Activated naive CD4-positive, alpha-beta T cell treated with anti-CD3 and anti-CD28 coated beads, Interleukin-2, amount 50 U/mL, for 24 hours (primary cell): ENCODE results near the gene PRSS1.
"Not testable (repeated sequence)": the region's sequence is repeated elsewhere in the genome, so short reads cannot be mapped to it uniquely, and the experiment has no call there.

ENCODE experiments used
- H3K27ac Mint-ChIP-seq: one replicate; pipeline ENCODE4 v1.8.0; 2021; ENCODE audit warnings: mild to moderate bottlenecking, mixed read lengths
- H3K27me3 Mint-ChIP-seq: one replicate; pipeline ENCODE4 v1.8.0; 2021; ENCODE audit warnings: mixed read lengths
- H3K36me3 Mint-ChIP-seq: one replicate; pipeline ENCODE4 v1.8.0; 2021; ENCODE audit warnings: mixed read lengths
- H3K4me1 Mint-ChIP-seq: one replicate; pipeline ENCODE4 v1.8.0; 2021; ENCODE audit warnings: mixed read lengths
- H3K4me3 Mint-ChIP-seq: one replicate; pipeline ENCODE4 v1.8.0; 2021; ENCODE audit warnings: mild to moderate bottlenecking, mixed read lengths
- H3K9me3 Mint-ChIP-seq: one replicate; pipeline ENCODE4 v1.8.0; 2021; ENCODE audit warnings: mixed read lengths

The PRSS1 gene

DNA sequence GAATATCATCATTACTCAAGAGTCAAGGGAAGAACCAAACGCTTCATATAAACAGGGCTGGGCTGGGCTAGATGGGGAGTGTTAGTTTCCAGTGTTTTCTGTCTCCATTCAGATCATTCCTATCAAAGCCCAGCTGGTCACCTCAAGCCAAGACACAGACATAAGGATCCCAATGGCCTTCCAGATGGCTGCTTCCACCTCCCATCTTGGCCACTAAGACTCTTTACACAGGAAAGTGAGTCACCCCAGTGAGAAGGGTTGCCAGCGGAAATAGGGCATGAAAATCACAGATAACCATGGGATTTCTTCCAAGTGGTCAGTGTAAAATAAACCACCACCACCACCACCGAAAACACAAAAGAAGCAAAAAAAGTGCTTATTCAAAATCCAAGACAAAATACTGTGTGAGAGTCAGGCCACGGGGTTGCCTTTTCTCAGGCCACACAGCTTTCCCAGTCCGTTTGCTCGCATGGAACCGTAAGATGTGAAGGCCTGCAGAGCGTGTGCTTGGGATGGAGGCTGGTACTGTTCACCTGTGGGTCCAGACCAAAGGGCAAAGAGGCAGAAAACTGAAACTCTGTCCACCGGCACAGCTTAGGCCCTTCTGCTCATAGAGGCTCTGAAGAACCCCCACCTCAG lies 27.1 kb downstream of the PRSS1 start:
- Mint-ChIP-seq H3K9me3 (no peaks in the 10 kb centered on the region), H3K36me3 (no peaks in the 10 kb centered on the region), H3K4me1 (no peaks in the 10 kb centered on the region), H3K27me3 (no peaks in the 10 kb centered on the region), H3K4me3 (no peak overlapping the region), H3K27ac (peak overlapping the region; percentile 59)

DNA sequence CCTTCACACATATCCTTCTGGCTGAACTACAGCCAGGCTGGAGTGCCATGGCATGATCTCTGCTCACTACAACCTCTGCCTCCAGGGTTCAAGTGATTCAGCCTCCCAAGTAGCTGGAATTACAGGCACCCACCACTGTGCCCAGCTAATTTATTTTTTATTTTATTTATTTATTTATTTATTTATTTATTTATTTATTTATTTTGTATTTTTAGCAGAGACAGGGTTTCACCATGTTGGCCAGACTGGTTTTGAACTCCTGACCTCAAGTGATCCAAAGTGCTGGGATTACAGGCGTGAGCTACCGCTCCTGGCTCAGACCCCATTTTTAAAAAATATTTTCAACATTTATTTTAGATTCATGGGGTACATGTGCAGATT lies 27.6 kb downstream of the PRSS1 start:
- not testable (repeated sequence) for H3K4me1 Mint-ChIP-seq, H3K36me3 Mint-ChIP-seq, H3K4me3 Mint-ChIP-seq, H3K9me3 Mint-ChIP-seq, H3K27ac Mint-ChIP-seq, H3K27me3 Mint-ChIP-seq

GRCh38 chr7:142777318-142777717 lies 28.0 kb downstream of the PRSS1 start:
- no peak overlapping the region for H3K4me3 Mint-ChIP-seq
- H3K9me3 Mint-ChIP-seq = no peaks in the 10 kb centered on the region
- H3K4me1 Mint-ChIP-seq = no peaks in the 10 kb centered on the region
- H3K27ac Mint-ChIP-seq = no peak overlapping the region
- no peaks in the 10 kb centered on the region for H3K36me3 Mint-ChIP-seq
- H3K27me3 Mint-ChIP-seq = no peaks in the 10 kb centered on the region

GRCh38 chr7:142782922-142783900 lies 33.9 kb downstream of the PRSS1 start:
- Mint-ChIP-seq H3K4me3 (peak overlapping the region; percentile 82), H3K36me3 (peaks cover 8% of the 10 kb centered on the region), H3K9me3 (no peaks in the 10 kb centered on the region), H3K27me3 (no peaks in the 10 kb centered on the region), H3K4me1 (peaks cover 13% of the 10 kb centered on the region), H3K27ac (peak overlapping the region; percentile 95)

GRCh38 chr7:142784096-142784495 lies 34.8 kb downstream of the PRSS1 start:
- H3K27me3 Mint-ChIP-seq = no peaks in the 10 kb centered on the region
- no peak overlapping the region for H3K27ac Mint-ChIP-seq
- peaks cover 13% of the 10 kb centered on the region for H3K4me1 Mint-ChIP-seq
- peaks cover 12% of the 10 kb centered on the region for H3K36me3 Mint-ChIP-seq
- H3K9me3 Mint-ChIP-seq = no peaks in the 10 kb centered on the region
- H3K4me3 Mint-ChIP-seq = peak overlapping the region; percentile 26

DNA sequence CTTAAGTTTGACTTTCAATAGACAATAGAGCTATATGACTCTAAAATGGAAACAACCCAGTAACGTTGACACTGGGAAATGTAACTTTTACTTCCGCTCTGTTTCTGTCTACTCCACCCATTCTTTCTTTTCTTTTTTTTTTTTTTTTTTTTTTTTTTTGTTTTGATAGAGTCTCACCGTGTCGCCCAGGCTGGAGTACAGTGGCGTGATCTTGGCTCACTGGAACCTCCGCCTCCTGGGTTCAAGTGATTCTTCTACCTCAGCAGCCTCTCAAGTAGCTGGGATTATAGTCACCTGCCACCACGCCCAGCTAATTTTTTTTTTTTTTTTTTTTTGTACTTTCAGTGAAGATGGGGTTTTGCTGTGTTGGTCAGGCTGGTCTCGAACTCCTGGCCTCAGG lies 35.4 kb downstream of the PRSS1 start:
- Mint-ChIP-seq H3K4me3 (peak overlapping the region; percentile 42), H3K27ac (peak overlapping the region; percentile 91), H3K4me1 (peaks cover 13% of the 10 kb centered on the region), H3K27me3 (no peaks in the 10 kb centered on the region), H3K9me3 (no peaks in the 10 kb centered on the region), H3K36me3 (peaks cover 18% of the 10 kb centered on the region)

DNA sequence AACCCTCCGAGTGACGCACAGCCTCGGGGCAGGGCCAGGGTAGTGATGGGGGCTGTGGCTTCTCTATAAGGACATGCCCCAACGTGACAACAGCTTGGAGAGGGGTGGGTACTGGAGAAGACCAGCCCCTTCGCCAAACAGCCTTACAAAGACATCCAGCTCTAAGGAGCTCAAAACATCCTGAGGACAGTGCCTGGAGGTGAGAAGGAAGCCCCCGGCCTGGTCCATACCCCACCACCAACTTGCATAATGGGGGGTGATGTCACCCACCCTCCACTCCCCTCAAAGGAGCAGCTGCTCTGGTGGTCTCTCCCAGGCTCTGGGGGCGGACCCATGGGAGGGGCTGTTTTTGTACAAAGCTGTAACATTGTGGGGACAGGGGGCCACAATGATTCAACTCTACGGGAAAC lies 36.6 kb downstream of the PRSS1 start:
- H3K36me3 Mint-ChIP-seq = peaks cover 27% of the 10 kb centered on the region
- H3K9me3 Mint-ChIP-seq = no peaks in the 10 kb centered on the region
- peak overlapping the region; percentile 98 for H3K4me3 Mint-ChIP-seq
- H3K4me1 Mint-ChIP-seq = peaks cover 13% of the 10 kb centered on the region
- H3K27me3 Mint-ChIP-seq = no peaks in the 10 kb centered on the region
- H3K27ac Mint-ChIP-seq = peak overlapping the region; percentile 95

- Mint-ChIP-seq H3K4me3 (peak overlapping the region; percentile 98), H3K4me1 (peaks cover 17% of the 10 kb centered on the region), H3K9me3 (no peaks in the 10 kb centered on the region), H3K36me3 (peaks cover 30% of the 10 kb centered on the region), H3K27ac (peak overlapping the region; percentile 99), H3K27me3 (no peaks in the 10 kb centered on the region)
These were observed 37.9 kb downstream of the PRSS1 start for GRCh38 chr7:142787034-142787768.

GRCh38 chr7:142787783-142788182 lies 38.5 kb downstream of the PRSS1 start:
- peak overlapping the region; percentile 99 for H3K27ac Mint-ChIP-seq
- peak overlapping the region; percentile 98 for H3K4me3 Mint-ChIP-seq
- H3K9me3 Mint-ChIP-seq = no peaks in the 10 kb centered on the region
- H3K36me3 Mint-ChIP-seq = peaks cover 35% of the 10 kb centered on the region
- H3K27me3 Mint-ChIP-seq = no peaks in the 10 kb centered on the region
- peaks cover 23% of the 10 kb centered on the region for H3K4me1 Mint-ChIP-seq

DNA sequence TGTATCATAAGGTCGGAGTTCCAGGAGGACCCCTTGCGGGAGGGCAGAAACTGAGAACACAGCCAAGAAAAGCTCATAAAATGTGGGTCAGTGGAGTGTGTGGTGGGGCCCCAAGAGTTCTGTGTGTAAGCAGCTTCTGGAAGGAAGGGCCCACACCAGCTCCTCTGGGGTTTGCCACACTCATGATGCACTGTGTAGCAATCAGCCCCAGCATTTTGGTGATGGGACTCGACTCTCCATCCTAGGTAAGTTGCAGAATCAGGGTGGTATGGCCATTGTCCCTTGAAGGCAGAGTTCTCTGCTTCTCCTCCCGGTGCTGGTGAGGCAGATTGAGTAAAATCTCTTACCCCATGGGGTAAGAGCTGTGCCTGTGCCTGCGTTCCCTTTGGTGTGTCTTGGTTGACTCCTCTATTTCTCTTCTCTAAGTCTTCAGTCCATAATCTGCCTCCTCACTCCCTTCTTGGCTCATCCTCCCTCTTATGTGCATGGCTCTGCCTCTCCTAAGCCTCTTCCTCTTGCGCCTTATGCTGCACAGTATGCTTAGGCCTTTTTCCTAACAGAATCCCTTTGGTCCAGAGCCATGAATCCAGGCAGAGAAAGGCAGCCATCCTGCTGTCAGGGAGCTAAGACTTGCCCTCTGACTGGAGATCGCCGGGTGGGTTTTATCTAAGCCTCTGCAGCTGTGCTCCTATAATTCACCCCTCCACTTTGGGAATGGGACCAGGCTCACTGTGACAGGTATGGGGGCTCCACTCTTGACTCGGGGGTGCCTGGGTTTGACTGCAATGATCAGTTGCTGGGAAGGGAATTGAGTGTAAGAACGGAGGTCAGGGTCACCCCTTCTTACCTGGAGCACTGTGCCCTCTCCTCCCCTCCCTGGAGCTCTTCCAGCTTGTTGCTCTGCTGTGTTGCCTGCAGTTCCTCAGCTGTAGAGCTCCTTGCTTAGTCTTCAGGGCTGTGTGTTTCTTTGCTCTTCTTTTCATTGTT lies 39.3 kb downstream of the PRSS1 start:
- Mint-ChIP-seq H3K36me3 (peaks cover 41% of the 10 kb centered on the region), H3K27me3 (no peaks in the 10 kb centered on the region), H3K4me3 (peak overlapping the region; percentile 98), H3K27ac (peak overlapping the region; percentile 99), H3K9me3 (no peaks in the 10 kb centered on the region), H3K4me1 (peaks cover 27% of the 10 kb centered on the region)

- no peaks in the 10 kb centered on the region for H3K27me3 Mint-ChIP-seq
These were observed 40.2 kb downstream of the PRSS1 start for GRCh38 chr7:142789441-142789840.

GRCh38 chr7:142790056-142790455 lies 40.8 kb downstream of the PRSS1 start:
- H3K36me3 Mint-ChIP-seq = peaks cover 44% of the 10 kb centered on the region
- H3K9me3 Mint-ChIP-seq = no peaks in the 10 kb centered on the region
- peak overlapping the region; percentile 99 for H3K27ac Mint-ChIP-seq
- H3K4me3 Mint-ChIP-seq = peak overlapping the region; percentile 98
- no peaks in the 10 kb centered on the region for H3K27me3 Mint-ChIP-seq
- peaks cover 36% of the 10 kb centered on the region for H3K4me1 Mint-ChIP-seq

More at GRCh38 chr7:142789441-142789840, 40.2 kb downstream of the PRSS1 start:
- Mint-ChIP-seq H3K4me1 (peaks cover 30% of the 10 kb centered on the region), H3K4me3 (peak overlapping the region; percentile 98), H3K9me3 (no peaks in the 10 kb centered on the region), H3K36me3 (peaks cover 44% of the 10 kb centered on the region), H3K27ac (peak overlapping the region; percentile 99)

DNA sequence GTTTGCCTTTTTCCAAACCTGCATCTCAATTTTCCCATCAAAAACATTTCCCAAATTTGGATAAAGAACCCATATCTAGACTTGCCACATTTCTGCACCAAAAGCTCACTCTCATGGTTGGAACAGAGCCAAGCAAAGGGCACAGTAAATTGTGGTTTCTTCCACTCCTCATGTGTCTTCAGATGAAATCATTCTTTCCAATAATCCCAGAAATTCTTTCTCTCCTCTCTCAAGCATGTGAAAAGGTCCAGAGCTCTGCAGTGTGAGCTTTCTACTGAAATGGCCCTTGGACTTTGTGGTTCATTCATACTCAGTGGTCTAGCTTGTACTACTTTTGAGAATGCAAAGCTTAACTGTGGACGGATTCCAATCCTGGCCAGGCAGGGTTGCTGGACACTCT lies 41.3 kb downstream of the PRSS1 start:
- peak overlapping the region; percentile 98 for H3K4me3 Mint-ChIP-seq

DNA sequence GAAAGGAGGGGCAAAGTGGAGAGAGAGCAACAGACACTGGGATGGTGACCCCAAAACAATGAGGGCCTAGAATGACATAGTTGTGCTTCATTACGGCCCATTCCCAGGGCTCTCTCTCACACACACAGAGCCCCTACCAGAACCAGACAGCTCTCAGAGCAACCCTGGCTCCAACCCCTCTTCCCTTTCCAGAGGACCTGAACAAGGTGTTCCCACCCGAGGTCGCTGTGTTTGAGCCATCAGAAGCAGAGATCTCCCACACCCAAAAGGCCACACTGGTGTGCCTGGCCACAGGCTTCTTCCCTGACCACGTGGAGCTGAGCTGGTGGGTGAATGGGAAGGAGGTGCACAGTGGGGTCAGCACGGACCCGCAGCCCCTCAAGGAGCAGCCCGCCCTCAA lies 42.2 kb downstream of the PRSS1 start:
- Mint-ChIP-seq H3K27me3 (no peaks in the 10 kb centered on the region), H3K27ac (peak overlapping the region; percentile 99), H3K9me3 (no peaks in the 10 kb centered on the region), H3K4me3 (peak overlapping the region; percentile 98), H3K36me3 (peaks cover 45% of the 10 kb centered on the region), H3K4me1 (peaks cover 33% of the 10 kb centered on the region)

More for the DNA sequence above, 41.3 kb downstream of the PRSS1 start:
- peaks cover 44% of the 10 kb centered on the region for H3K36me3 Mint-ChIP-seq
- no peaks in the 10 kb centered on the region for H3K9me3 Mint-ChIP-seq
- H3K27ac Mint-ChIP-seq = peak overlapping the region; percentile 99
- no peaks in the 10 kb centered on the region for H3K27me3 Mint-ChIP-seq
- peaks cover 34% of the 10 kb centered on the region for H3K4me1 Mint-ChIP-seq
